HG03575 (cell line): ENCODE data around the gene STARD13.

Source experiments
- ATAC-seq: cut with Tn5 transposase; IDR thresholded peaks from one replicate; pipeline ENCODE4 v1.9.1; 2021; ENCODE audit not compliant: unreplicated experiment, insufficient number of reproducible peaks, low FRiP score; ENCODE audit errors: extremely low read depth

The STARD13 gene

GRCh38 chr13:33236021-33236420 is 49.5 kb downstream of the STARD13 start:
- ATAC-seq: no peak

GRCh38 chr13:33235564-33235963 is 50.0 kb downstream of the STARD13 start:
- no peak for ATAC-seq

DNA sequence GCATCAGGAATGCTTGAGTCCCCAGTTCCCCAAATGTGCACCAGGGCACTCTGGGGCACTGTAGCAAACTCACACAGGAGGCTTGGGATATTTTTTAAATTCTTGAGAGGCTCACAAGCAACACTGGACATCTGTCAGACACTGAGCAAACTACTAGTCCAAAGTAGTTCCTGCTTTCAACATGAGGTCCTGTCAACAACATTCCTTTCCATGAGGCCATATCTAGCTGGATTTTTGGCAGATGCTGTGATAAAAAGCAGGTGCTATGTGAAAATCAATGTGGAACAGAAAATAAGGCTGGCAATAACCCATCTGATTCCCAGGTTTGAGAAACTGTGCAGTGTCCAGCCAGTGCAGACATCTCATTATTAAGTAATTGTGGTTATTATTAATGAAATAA is 50.5 kb downstream of the STARD13 start:
- no peak for ATAC-seq

DNA sequence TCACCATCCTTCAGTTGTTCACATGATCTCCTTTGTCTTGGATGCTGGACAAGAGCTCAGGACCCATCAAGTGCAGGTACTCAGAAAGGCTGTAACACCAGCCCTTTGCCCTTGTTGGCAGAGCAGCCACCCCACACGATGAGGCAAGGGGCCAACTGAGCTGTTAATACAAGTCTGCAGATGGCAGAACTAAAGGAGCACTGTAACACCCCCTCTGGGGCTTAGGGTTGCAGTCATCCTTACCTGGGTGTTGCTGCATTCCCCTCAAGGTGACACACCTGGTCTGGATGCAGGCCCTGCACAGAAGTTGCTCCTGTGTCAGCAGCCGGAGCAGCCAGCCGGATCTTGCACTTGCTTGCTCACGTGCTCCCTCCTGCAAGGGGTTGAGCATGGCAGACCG is 52.0 kb downstream of the STARD13 start:
- no peak for ATAC-seq

DNA sequence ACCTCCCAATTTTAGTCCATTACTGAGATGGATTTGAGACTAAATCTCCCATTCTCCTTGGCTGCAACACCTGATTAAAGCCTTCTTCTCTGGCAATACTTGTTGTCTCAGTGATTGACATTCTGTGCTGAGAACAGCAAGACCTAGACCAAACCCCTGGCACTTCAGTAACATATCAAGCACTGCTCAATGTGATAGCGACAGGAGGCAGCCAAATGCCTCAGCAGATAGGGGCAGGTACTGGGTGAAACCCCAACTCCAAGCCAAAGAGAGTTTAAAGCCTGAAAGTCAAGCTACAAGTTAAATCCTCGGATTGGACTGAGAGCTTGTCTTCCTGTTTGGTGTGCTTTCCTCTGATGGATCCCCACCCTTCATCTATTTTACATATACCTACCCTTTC is 52.7 kb downstream of the STARD13 start:
- no peak for ATAC-seq

DNA sequence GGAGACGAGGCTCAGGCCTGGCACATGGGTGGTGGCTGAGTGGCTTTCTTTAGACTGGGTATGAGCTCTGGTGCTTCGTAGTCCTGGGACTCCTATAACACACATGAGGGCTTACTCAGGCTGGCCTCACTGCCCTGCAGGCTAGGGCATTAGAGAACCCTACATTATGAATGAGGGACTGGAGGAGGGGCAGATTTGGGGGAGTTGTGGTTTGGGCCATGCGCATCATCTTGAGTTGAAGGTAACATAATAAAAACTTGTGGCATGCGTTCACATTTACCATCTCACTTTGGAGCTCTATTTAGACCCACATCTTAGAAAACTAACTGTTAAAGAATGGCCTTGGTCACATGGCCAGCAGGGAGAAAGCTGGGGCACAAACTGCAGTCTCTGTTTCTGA is 54.2 kb downstream of the STARD13 start:
- no peak for ATAC-seq

- no peak for ATAC-seq
Observed at GRCh38 chr13:33230178-33230881, 55.2 kb downstream of the STARD13 start.

DNA sequence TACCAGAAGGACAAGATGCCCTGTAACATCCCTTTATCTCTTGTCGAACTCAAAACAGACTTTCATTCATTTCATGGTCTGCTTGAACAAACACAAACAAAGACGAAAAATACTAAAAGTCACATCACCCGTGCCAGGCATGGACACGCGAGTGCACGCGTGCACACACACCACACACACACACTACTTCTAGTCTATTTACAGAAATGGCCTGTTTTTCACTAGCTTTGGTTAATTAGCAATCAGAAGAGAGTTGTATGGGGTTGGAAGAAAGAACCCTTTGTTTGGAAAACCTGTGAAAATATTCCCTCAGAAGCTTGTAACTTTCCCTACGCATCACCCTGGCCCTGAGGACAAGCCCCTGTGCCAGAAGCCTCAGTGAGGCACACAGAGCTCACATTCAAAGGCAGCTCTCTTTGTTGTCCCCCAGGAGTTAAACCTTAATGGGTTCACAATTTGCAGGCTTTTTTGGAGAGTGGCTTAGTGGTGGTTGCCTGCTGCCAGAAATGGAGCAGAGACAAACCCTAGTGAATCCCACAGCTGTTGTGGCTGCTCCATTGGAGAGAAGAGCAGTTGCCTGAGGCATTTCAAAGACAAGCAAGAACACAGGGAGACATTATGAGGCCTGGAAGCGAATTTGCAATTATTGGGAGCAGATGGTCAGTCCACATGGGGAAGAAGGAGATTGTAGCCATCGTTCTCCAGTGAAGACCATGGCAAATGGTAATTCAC is 55.9 kb downstream of the STARD13 start:
- no peak for ATAC-seq

DNA sequence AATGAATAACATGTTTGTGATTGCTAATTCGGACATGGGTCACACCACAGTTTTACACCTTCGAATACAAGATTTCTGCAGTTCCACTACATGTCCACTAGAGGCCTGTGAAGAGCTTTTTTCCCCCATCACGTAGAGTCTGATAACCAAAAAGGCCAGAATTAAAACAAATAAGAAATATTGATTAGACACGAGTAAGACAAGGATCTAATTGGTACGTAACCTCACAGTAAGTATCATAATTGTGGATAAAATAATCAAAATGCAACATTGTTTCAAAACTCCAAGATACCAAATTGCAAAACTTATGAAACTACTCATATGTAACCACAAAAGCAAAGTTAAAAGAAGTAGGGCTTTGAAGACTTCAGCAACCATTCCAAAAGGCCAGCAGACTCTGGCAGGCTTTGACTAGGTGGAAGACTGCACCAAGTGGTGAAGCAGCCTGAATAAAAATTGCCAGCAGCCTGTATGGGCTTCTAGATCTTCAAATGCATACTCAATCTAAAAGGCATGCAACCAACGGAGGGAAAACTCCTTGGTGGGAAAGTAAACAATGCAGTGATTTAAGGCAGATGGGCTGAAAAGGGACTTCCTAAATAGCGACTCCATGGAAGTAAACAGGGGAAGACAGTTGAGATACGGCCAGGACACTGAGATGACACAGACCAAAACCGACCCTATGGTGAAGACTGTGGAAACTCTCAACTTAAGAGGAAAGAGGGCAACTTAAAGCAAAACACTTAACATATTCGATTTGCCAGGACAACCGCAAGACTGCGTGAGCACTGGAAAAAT is 56.7 kb downstream of the STARD13 start:
- ATAC-seq: no peak

- ATAC-seq: no peak
Observed at GRCh38 chr13:33227927-33228647, 57.5 kb downstream of the STARD13 start.

- no peak for ATAC-seq
Observed at GRCh38 chr13:33224686-33225085, 60.9 kb downstream of the STARD13 start.

DNA sequence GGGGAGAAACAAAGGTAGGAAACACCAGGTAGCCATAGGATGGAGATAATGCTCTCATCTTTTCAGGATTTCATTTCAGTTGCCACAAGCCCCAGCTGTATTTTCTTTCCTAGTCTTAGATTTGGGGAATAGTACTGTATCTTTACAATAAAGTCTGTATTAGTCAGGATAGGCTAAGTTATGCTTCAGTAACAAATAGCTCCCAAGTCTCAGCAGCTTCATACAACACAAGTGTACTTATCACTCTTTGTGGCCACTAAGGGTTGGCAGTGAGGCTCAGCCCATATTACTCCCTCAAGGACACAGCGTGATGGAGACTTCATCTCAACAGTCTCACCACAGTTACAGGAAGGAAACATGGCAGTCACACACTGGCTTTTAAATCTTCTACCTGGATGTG is 61.4 kb downstream of the STARD13 start:
- no peak for ATAC-seq

- no peak for ATAC-seq
Observed at GRCh38 chr13:33219926-33220325, 65.6 kb downstream of the STARD13 start.

- ATAC-seq: no peak
Observed at GRCh38 chr13:33218426-33218825, 67.1 kb downstream of the STARD13 start.

DNA sequence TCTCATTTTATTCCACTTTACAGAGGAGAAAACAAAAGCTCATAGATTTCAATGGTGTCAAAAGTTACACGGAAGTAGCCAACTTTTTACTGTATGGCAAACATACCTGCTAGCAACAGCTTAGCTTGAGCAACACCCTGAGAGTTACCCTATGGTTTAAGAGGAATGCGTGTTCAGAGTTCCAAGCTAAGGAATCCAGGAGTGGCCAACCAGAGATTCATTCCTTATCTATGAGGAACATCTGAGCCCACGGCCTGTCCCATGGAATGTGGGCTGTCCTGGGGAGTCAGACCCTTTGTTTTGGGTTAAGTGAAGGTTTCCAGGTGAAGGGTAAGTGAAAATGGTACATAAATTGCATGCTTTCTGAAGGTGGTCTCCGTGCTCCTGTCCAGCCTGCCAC is 67.5 kb downstream of the STARD13 start:
- no peak for ATAC-seq

DNA sequence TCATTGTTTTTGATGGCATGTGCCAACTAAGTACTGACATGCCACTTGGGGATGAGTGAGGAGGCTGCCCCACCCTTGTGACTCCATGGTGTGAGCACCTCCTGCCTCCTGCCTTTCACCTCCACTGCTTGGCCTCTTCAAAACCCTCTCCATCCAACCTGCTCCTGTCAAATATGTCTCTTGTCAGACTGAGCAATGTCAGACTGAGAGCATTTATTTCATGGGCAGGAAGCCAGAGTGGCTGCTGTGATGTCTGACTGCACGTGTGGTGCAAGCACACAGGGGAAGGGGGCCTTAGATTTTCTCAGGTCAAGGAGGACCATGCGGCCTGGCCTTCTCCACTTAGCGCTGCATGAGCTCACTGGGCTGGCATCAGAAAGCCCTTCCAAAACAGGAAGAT is 68.3 kb downstream of the STARD13 start:
- no peak for ATAC-seq

GRCh38 chr13:33213797-33214196 is 71.8 kb downstream of the STARD13 start:
- ATAC-seq: no peak

DNA sequence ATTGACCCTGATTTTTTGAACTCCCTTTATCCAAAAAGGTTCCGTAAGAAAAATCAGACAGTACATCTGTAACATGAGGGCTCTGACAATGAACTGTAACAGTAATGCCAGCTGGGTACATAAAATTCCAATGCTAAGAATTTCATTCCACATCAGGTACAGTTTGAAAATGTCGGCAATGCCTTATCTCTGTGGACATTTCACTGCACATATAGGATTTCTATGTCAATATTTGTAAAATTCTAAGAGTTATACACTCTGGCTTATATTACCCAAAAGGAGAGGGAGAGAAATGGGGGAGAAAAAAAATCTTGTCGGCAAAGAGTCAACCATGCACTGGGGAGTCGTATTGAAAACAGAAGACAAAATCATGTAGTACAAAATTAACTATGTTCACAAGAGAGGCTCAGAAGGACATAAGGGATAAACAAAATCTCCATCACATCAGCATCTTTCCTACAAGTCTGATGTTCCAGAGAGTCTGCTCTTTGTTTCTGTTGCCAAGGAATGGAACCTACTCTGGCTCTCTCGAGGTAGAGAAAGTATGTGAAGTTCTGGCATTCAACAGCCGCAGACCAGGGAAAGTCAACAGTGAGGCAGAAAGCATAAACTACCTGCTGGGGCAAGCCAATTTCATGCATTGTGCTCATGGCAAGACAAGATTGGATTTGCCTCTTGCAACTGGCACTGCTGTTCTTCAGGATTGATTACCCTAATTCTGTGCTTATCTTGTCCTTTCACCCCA is 72.4 kb downstream of the STARD13 start:
- no peak for ATAC-seq

- ATAC-seq: no peak
Observed at GRCh38 chr13:33212396-33212795, 73.2 kb downstream of the STARD13 start.
